ENCODE measurements around the gene INPP4A. TPM values are rescaled to one million over a fixed set of nuclear protein-coding genes. Genes with fewer than 3 reads are reported as not detected.

Gene INPP4A
- total and polyA plus RNA-seq, 10 of the 15 experiments (the other 5 are each of a cell fraction or from before 2014, with no cell fraction given) = 4.7 to 62.3 (median 36.9) TPM

DNA sequence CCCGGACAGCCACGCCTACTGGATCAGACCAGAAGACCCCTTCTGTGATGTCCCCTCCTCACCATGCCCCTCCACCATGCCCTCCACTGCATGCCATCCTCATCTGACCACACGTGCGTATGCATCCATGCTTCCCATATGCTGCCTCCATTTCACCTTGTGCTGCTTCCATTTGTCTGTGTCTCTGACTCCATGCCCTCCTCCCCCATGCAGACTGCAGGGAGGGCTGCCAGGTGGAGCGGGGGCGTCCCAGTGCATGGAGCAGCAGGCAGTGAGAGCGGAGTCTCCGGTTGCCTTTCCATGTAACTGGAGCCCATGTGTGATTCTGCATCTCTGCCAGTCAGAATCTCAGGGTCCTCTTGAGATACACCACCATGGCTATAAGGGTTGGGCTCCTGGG lies 111.0 kb downstream of the INPP4A start:
- 83% methylated on average over 8 of the region's 8 CpGs for WGBS (ENCODE audit: insufficient coverage, insufficient replicate concordance, low lambda C conversion rate, missing lambda C conversion rate)
- Histone ChIP-seq H3K27me3 (replicated peaks in 1 of 2; ENCODE audit: control insufficient read depth in 2 of 2, insufficient read depth in 2 of 2, low read length in 1 of 2) (no peaks in the 10 kb centered on the region), H3K4me1 (ENCODE audit: control insufficient read depth, insufficient read depth, low read length) (peaks cover 29% of the 10 kb centered on the region), H4K20me1 (ENCODE audit: control insufficient read depth, insufficient read depth) (no peaks in the 10 kb centered on the region), H3K27ac (ENCODE audit: control insufficient read depth, insufficient read depth) (no peak overlapping the region), H3K36me3 (ENCODE audit: control insufficient read depth in 2 of 2, insufficient read depth in 2 of 2, low read length in 1 of 2) (peaks cover 40 to 48% of the 10 kb centered on the region in 2 experiments), H3K4me3 (no peak overlapping the region), H3K4me2 (ENCODE audit: control insufficient read depth, insufficient read depth) (no peak overlapping the region), H3K9ac (ENCODE audit: control insufficient read depth, insufficient read depth, low read length) (no peak overlapping the region), H3K79me2 (ENCODE audit: control insufficient read depth, insufficient read depth, low read length) (no peaks in the 10 kb centered on the region), H3K9me3 (replicated peaks; ENCODE audit: control insufficient read depth, insufficient read depth, low read length) (no peaks in the 10 kb centered on the region), H2AFZ (ENCODE audit: control insufficient read depth, low read depth, low read length) (no peak overlapping the region)
- CTCF ChIA-PET = no interaction called here
- FAIRE-seq (no peak), ATAC-seq (no peak), DNase-seq (ENCODE audit: low read depth, low spot score) (no peak)
- BruUV-seq (replicated peaks) = no TSS peak
- RAD21 ChIA-PET (ENCODE audit: unreplicated experiment) = interaction anchor here (1.5 kb wide), 1 partner anchor 70 kb away, joined by 3 read pairs; no protein-coding TSS in a partner anchor
- SMC1A ChIA-PET (ENCODE audit: uncharacterized antibody, unreplicated experiment) = interaction anchor here (1.5 to 2.1 kb wide), 2 partner anchors 83 to 102 kb away, joined by 3 to 9 read pairs; no protein-coding TSS in a partner anchor
- intact Hi-C loops (cut with micrococcal nuclease; ENCODE audit: unreplicated experiment) = no loop called here
- POLR2A ChIA-PET = interaction anchor here (1.4 kb wide), 1 partner anchor 9 kb away, joined by 4 read pairs; no protein-coding TSS in a partner anchor
- in situ Hi-C loops (cut with MboI) = no loop called here
- TF ChIP-seq BCL11A (IDR thresholded peaks at IDR 0.05; ENCODE audit: low read depth, low read length) (no peak), NR2F1 (conservative IDR thresholded peaks at IDR 0.05) (no peak), RCOR1 (conservative IDR thresholded peaks at IDR 0.05; ENCODE audit: low read depth, low read length) (no peak), TBL1XR1 (IDR thresholded peaks at IDR 0.05; ENCODE audit: low read depth, low read length) (no peak), HDAC6 (IDR thresholded peaks at IDR 0.05; ENCODE audit: unreplicated experiment) (no peak), STAT3 (IDR thresholded peaks at IDR 0.05; ENCODE audit: low read depth, low read length) (no peak), MAX (IDR thresholded peaks at IDR 0.05; ENCODE audit: low read depth, low read length) (no peak), BCL3 (IDR thresholded peaks at IDR 0.05; ENCODE audit: borderline replicate concordance, insufficient read depth, low read depth, low read length, poor library complexity, severe bottlenecking) (no peak), ZBTB4 (CRISPR knock-in tag; IDR thresholded peaks at IDR 0.05) (no peak), FOXM1 (IDR thresholded peaks at IDR 0.05; ENCODE audit: low read depth, low read length) (no peak), PAX5 (IDR thresholded peaks at IDR 0.05; ENCODE audit: borderline replicate concordance, low read depth, low read length) (no peak), TCF12 (IDR thresholded peaks at IDR 0.05; ENCODE audit: low read depth, low read length) (no peak), CEBPB (IDR thresholded peaks at IDR 0.05; ENCODE audit: borderline replicate concordance in 1 of 2, low read depth in 2 of 2, low read length in 2 of 2) (no peak), TCF3 (IDR thresholded peaks at IDR 0.05; ENCODE audit: borderline replicate concordance, insufficient read depth, low read depth, low read length) (no peak)
- TF ChIP-seq, protein P1, sequence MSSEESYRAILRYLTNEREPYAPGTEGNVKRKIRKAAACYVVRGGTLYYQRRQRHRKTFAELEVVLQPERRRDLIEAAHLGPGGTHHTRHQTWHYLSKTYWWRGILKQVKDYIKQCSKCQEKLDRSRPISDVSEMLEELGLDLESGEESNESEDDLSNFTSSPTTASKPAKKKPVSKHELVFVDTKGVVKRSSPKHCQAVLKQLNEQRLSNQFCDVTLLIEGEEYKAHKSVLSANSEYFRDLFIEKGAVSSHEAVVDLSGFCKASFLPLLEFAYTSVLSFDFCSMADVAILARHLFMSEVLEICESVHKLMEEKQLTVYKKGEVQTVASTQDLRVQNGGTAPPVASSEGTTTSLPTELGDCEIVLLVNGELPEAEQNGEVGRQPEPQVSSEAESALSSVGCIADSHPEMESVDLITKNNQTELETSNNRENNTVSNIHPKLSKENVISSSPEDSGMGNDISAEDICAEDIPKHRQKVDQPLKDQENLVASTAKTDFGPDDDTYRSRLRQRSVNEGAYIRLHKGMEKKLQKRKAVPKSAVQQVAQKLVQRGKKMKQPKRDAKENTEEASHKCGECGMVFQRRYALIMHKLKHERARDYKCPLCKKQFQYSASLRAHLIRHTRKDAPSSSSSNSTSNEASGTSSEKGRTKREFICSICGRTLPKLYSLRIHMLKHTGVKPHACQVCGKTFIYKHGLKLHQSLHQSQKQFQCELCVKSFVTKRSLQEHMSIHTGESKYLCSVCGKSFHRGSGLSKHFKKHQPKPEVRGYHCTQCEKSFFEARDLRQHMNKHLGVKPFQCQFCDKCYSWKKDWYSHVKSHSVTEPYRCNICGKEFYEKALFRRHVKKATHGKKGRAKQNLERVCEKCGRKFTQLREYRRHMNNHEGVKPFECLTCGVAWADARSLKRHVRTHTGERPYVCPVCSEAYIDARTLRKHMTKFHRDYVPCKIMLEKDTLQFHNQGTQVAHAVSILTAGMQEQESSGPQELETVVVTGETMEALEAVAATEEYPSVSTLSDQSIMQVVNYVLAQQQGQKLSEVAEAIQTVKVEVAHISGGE (CRISPR knock-in tag; IDR thresholded peaks at IDR 0.05) = no peak

Measured in GM12878 (cell line).